ENCODE measurements around the gene ARMS2. TPM values are rescaled to one million over a fixed set of nuclear protein-coding genes. Genes with fewer than 3 reads are reported as not detected.

The ARMS2 gene
- total and polyA plus RNA-seq, 2 of the 13 experiments (the other 11 are each of a cell fraction or from before 2014, with no cell fraction given), result not detected

DNA sequence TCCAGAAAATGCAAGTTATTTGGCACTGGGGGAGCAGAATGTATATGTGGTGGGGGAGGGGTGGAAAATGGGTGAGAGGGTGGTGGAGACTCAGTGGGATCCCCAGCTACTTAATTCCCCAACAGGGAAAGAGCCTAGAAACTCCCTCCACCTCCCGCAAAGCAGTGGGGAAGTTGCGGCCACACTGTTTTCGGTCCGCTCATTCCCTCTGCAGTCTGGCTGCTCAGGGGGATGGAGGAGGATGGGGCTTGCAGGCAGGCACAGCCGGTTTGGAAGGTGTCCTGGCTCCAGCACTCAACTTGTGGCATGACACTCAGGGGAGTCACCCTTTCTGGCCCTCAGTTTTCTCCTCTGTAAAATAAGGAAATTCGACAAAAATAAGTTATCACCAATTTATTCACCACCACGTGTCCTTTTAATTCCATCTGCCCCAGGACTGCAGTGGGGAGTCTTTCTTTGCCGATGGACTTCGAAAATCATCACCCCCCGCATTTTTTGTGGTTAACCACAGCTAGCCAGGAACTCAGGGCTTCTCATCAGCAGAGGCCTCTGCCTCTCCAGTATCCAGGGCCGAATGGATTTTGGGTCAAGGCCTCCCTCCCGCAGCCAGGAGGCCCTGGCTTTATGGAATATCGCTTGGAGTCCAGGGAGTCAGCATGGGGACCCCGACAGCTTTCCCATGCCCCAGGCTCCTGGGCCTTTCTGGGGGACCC lies 5.3 kb downstream of the ARMS2 start:
- no peak overlapping the region for H3K27ac ChIP-seq (ENCODE audit: extremely low read length, insufficient read depth, low read length)
- 39% methylated on average over 10 of the region's 14 CpGs for WGBS (ENCODE audit: low lambda C conversion rate)
- no peaks in the 10 kb centered on the region for H3K9me3 ChIP-seq (ENCODE audit: low read length)
- no TSS peak for BruUV-seq (replicated peaks)
- TF ChIP-seq, protein P1, sequence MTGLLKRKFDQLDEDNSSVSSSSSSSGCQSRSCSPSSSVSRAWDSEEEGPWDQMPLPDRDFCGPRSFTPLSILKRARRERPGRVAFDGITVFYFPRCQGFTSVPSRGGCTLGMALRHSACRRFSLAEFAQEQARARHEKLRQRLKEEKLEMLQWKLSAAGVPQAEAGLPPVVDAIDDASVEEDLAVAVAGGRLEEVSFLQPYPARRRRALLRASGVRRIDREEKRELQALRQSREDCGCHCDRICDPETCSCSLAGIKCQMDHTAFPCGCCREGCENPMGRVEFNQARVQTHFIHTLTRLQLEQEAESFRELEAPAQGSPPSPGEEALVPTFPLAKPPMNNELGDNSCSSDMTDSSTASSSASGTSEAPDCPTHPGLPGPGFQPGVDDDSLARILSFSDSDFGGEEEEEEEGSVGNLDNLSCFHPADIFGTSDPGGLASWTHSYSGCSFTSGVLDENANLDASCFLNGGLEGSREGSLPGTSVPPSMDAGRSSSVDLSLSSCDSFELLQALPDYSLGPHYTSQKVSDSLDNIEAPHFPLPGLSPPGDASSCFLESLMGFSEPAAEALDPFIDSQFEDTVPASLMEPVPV (CRISPR knock-in tag; IDR thresholded peaks at IDR 0.05), result no peak
- no peak for TF ChIP-seq ZNF331 (CRISPR knock-in tag; IDR thresholded peaks at IDR 0.05)
- no peak for TF ChIP-seq NRL (CRISPR knock-in tag; IDR thresholded peaks at IDR 0.05; ENCODE audit: borderline replicate concordance)
- TF ChIP-seq ZNF879 (CRISPR knock-in tag; IDR thresholded peaks at IDR 0.05), result no peak
- TF ChIP-seq GABPB1 (CRISPR knock-in tag; IDR thresholded peaks at IDR 0.05), result no peak
- TF ChIP-seq YY1 (IDR thresholded peaks at IDR 0.05; ENCODE audit: insufficient read depth, insufficient replicate concordance, low read depth, low read length), result no peak
- no peak for TF ChIP-seq THYN1 (CRISPR knock-in tag; IDR thresholded peaks at IDR 0.05; ENCODE audit: borderline replicate concordance, low read depth)
- in situ Hi-C loops (cut with HindIII; ENCODE audit: extremely low pct_ligation_motif_present, low pct_unique_long_range_greater_than_20kb) (no loop called here), intact Hi-C loops (cut with micrococcal nuclease; ENCODE audit: unreplicated experiment) (no loop called here)
- H3K4me3 ChIP-seq (replicated peaks in 1 of 3; ENCODE audit: insufficient read depth in 1 of 3, low read depth in 2 of 3, low read length in 3 of 3), result no peak overlapping the region
- H3K4me2 ChIP-seq (ENCODE audit: low read depth, low read length), result no peak overlapping the region
- no peaks in the 10 kb centered on the region for H4K20me1 ChIP-seq (ENCODE audit: insufficient read depth, low read length)
- POLR2A ChIA-PET, result no interaction called here
- no peak overlapping the region for H3K9ac ChIP-seq (ENCODE audit: insufficient read depth, low read depth, low read length)
- CTCF ChIA-PET (ENCODE audit: low intra/inter-chr PET ratio, low total read pairs), result no interaction called here
- no peak overlapping the region for H2AFZ ChIP-seq (ENCODE audit: low read length)
- H3K79me2 ChIP-seq (ENCODE audit: insufficient read depth, low read length), result no peaks in the 10 kb centered on the region
- ATAC-seq (no peak), DNase-seq (ENCODE audit: low spot score) (no peak), FAIRE-seq (no peak)
- no peaks in the 10 kb centered on the region for H3K36me3 ChIP-seq (replicated peaks in 1 of 2; ENCODE audit: control insufficient read depth in 1 of 2, insufficient read depth in 2 of 2, low read length in 2 of 2)
- peaks cover 8 to 77% of the 10 kb centered on the region in 2 experiments for H3K27me3 ChIP-seq (ENCODE audit: control insufficient read depth in 1 of 2, insufficient read depth in 2 of 2, low read length in 2 of 2)
- peaks cover 12% of the 10 kb centered on the region; the same call in 1 of the 2 replicates for H3K4me1 ChIP-seq (ENCODE audit: insufficient read depth, low read length)

Measured in HepG2 (cell line).